ENCODE results near the gene RBCK1. TPM values are rescaled to one million over a fixed set of nuclear protein-coding genes. Genes with fewer than 3 reads are reported as not detected.

The RBCK1 gene
- total and polyA plus RNA-seq, 9 of the 15 experiments (the other 6 are each of a cell fraction or from before 2014, with no cell fraction given) = 5.9 to 59.3 (median 26.5) TPM

DNA sequence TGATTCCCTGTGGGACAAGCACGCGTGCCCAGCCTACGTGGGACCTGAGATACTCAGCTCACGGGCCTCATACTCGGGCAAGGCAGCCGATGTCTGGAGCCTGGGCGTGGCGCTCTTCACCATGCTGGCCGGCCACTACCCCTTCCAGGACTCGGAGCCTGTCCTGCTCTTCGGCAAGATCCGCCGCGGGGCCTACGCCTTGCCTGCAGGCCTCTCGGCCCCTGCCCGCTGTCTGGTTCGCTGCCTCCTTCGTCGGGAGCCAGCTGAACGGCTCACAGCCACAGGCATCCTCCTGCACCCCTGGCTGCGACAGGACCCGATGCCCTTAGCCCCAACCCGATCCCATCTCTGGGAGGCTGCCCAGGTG lies 11.9 kb upstream of the RBCK1 start (continued):
- TF ChIP-seq RFX7 (CRISPR knock-in tag; IDR thresholded peaks at IDR 0.05) (no peak), SIX5 (IDR thresholded peaks at IDR 0.05; ENCODE audit: borderline replicate concordance in 1 of 2, insufficient read depth in 1 of 2, low read depth in 1 of 2, low read length in 2 of 2) (no peak), PHB (CRISPR knock-in tag; IDR thresholded peaks at IDR 0.05) (no peak), SP2 (IDR thresholded peaks at IDR 0.05; ENCODE audit: extremely low read depth, low read depth, low read length, poor library complexity, severe bottlenecking) (no peak), RFX5 (IDR thresholded peaks at IDR 0.05; ENCODE audit: low read depth, low read length) (no peak), PURB (CRISPR knock-in tag; IDR thresholded peaks at IDR 0.05; ENCODE audit: low read depth) (no peak), MAFG (tag; conservative IDR thresholded peaks at IDR 0.05) (no peak), POLR2G (IDR thresholded peaks at IDR 0.05; ENCODE audit: low read depth, low read length) (peak; percentile 85), TCF3 (CRISPR knock-in tag; IDR thresholded peaks at IDR 0.05) (no peak), SMARCC2 (IDR thresholded peaks at IDR 0.05; ENCODE audit: low read depth) (no peak), ZNF780A (CRISPR knock-in tag; IDR thresholded peaks at IDR 0.05) (no peak), CREBBP (IDR thresholded peaks at IDR 0.05; ENCODE audit: low read depth, low read length) (no peak)
- TF ChIP-seq, protein P1, sequence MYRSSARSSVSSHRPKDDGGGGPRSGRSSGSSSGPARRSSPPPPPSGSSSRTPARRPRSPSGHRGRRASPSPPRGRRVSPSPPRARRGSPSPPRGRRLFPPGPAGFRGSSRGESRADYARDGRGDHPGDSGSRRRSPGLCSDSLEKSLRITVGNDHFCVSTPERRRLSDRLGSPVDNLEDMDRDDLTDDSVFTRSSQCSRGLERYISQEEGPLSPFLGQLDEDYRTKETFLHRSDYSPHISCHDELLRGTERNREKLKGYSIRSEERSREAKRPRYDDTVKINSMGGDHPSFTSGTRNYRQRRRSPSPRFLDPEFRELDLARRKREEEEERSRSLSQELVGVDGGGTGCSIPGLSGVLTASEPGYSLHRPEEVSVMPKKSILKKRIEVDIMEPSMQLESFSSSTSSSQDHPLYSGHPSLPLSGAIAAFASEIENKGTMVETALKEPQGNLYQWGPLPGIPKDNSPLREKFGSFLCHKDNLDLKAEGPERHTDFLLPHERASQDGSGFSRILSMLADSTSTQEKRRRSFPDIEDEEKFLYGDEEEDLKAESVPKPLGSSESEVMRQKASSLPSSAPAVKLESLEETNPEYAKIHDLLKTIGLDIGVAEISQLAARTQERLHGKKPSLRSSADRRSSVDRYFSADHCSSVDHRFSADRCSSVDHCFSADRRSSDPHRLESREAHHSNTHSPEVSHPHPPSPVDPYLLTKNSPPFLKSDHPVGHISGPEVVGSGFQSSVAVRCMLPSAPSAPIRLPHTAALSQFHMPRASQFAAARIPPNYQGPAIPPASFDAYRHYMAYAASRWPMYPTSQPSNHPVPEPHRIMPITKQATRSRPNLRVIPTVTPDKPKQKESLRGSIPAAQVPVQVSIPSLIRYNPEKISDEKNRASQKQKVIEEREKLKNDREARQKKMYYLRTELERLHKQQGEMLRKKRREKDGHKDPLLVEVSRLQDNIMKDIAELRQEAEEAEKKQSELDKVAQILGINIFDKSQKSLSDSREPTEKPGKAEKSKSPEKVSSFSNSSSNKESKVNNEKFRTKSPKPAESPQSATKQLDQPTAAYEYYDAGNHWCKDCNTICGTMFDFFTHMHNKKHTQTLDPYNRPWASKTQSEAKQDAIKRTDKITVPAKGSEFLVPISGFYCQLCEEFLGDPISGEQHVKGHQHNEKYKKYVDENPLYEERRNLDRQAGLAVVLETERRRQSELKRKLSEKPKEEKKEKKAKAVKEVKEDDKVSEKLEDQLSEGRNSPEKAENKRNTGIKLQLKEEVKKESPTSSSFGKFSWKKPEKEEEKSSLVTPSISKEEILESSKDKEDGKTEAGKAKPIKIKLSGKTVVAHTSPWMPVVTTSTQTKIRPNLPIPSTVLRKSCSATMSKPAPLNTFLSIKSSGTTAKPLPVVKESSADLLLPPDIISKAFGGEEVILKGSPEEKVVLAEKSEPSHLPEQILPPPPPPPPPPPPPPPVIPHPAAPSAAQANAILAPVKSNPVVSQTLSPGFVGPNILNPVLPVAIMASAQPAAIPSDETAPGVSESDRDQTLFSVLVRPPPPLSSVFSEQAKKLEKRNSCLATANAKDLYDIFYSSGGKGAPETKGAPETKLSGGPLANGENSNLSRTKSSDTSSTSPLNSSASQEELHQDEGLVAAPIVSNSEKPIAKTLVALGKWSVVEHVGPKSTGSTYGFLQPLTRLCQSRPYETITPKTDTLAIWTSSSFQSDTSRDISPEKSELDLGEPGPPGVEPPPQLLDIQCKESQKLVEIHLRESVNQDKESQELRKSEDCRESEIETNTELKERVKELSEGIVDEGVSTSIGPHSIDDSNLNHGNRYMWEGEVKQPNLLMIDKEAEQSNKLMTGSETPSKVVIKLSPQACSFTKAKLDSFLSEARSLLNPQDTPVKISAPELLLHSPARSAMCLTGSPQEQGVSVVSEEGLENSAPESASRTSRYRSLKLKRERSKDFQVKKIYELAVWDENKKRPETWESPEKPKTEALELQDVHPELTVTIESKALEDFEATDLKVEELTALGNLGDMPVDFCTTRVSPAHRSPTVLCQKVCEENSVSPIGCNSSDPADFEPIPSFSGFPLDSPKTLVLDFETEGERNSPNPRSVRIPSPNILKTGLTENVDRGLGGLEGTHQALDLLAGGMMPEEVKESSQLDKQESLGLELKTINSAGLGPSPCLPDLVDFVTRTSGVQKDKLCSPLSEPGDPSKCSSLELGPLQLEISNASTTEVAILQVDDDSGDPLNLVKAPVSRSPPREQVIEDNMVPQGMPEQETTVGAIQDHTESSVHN (IDR thresholded peaks at IDR 0.05; ENCODE audit: borderline replicate concordance in 1 of 2, low read depth in 1 of 2) = no peak
- TF ChIP-seq, protein P2, sequence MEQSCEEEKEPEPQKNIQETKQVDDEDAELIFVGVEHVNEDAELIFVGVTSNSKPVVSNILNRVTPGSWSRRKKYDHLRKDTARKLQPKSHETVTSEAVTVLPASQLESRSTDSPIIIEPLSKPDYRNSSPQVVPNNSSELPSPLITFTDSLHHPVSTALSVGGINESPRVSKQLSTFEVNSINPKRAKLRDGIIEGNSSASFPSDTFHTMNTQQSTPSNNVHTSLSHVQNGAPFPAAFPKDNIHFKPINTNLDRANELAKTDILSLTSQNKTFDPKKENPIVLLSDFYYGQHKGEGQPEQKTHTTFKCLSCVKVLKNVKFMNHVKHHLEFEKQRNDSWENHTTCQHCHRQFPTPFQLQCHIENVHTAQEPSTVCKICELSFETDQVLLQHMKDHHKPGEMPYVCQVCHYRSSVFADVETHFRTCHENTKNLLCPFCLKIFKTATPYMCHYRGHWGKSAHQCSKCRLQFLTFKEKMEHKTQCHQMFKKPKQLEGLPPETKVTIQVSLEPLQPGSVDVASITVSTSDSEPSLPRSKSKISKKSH (CRISPR knock-in tag; IDR thresholded peaks at IDR 0.05) = no peak
- TF ChIP-seq, protein P3, sequence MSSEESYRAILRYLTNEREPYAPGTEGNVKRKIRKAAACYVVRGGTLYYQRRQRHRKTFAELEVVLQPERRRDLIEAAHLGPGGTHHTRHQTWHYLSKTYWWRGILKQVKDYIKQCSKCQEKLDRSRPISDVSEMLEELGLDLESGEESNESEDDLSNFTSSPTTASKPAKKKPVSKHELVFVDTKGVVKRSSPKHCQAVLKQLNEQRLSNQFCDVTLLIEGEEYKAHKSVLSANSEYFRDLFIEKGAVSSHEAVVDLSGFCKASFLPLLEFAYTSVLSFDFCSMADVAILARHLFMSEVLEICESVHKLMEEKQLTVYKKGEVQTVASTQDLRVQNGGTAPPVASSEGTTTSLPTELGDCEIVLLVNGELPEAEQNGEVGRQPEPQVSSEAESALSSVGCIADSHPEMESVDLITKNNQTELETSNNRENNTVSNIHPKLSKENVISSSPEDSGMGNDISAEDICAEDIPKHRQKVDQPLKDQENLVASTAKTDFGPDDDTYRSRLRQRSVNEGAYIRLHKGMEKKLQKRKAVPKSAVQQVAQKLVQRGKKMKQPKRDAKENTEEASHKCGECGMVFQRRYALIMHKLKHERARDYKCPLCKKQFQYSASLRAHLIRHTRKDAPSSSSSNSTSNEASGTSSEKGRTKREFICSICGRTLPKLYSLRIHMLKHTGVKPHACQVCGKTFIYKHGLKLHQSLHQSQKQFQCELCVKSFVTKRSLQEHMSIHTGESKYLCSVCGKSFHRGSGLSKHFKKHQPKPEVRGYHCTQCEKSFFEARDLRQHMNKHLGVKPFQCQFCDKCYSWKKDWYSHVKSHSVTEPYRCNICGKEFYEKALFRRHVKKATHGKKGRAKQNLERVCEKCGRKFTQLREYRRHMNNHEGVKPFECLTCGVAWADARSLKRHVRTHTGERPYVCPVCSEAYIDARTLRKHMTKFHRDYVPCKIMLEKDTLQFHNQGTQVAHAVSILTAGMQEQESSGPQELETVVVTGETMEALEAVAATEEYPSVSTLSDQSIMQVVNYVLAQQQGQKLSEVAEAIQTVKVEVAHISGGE (CRISPR knock-in tag; IDR thresholded peaks at IDR 0.05) = no peak
